K562 (cell line): ENCODE data around the gene ANKRD44. TPM values are rescaled to one million over a fixed set of nuclear protein-coding genes. Genes with fewer than 3 reads are reported as not detected.

Experiments
- ATAC-seq: fragments of 200-7000 bp; cut with Tn5 transposase; 3 replicates; pipeline ENCODE4 v1.9.1; 2020; ENCODE audit warnings: moderate library complexity
- BruUV-seq: library from RNA; stranded (reverse); fragments of 400-500 nt; replicated peaks from 2 replicates; lab custom pipeline; 2021; lab: Mats Ljungman, UMichigan
- CTCF ChIA-PET: fragments of 300-600 bp; formaldehyde crosslinking; extraction: SDS; loops from one replicate; lab custom pipeline; 2021; ENCODE audit warnings: low intra/inter-chr PET ratio; lab: Yijun Ruan, JAX
- POLR2A ChIA-PET: fragments of 300-600, 350-650 bp; sonication (Branson Sonifier 250); formaldehyde crosslinking; extraction: SDS; loops from one replicate; lab custom pipeline; 2021; ENCODE audit warnings: antibody characterized with exemption, inconsistent platforms; lab: Yijun Ruan, JAX
- DNase-seq, 4 experiments: peaks; one replicate each; pipeline versions ENCODE4 v3.0.0 to v3.0.0-alpha.2; 2011 to 2018; ENCODE audit warnings: low spot score in 3 of 4, mixed read lengths in 3 of 4; ENCODE audit errors: extremely low read depth in 1 of 4
- FAIRE-seq: peaks from 2 replicates; lab custom pipeline; 2011; peaks lifted over from hg19 to GRCh38; lab: Jason Lieb, UNC
- H2AFZ ChIP-seq: 2 replicates; pipeline ENCODE4 v1.6.0; 2011; ENCODE audit warnings: low read depth, low read length, control low read depth, inconsistent platforms
- H3K27ac ChIP-seq: fragments of 200-600 bp; 3 replicates; pipeline ENCODE4 v1.8.0; 2011; ENCODE audit warnings: low read depth, mild to moderate bottlenecking, control low read depth, inconsistent platforms, low read length, moderate library complexity, mixed read lengths; ENCODE audit errors: extremely low read depth
- H3K27me3 ChIP-seq, 2 experiments: fragments of 300-600 bp in 1 of 2; 2 replicates in 1 of 2; 3 replicates in 1 of 2; pipeline versions ENCODE4 v1.6.0 to v1.8.0; 2011; ENCODE audit warnings: inconsistent platforms in 2 of 2, low read length in 2 of 2, mild to moderate bottlenecking in 1 of 2, mixed read lengths in 1 of 2, moderate library complexity in 1 of 2; ENCODE audit not compliant: control insufficient read depth in 2 of 2, insufficient read depth in 2 of 2
- H3K36me3 ChIP-seq: fragments of 300-600 bp; 3 replicates; pipeline ENCODE4 v1.8.0; 2011; ENCODE audit warnings: mild to moderate bottlenecking, low read length, inconsistent platforms; ENCODE audit not compliant: control insufficient read depth, insufficient read depth
- H3K4me1 ChIP-seq, 2 experiments: fragments of 200-600 bp in 1 of 2; replicated peaks in 1 of 2; 2 replicates in 1 of 2; 3 replicates in 1 of 2; pipeline versions ENCODE4 v1.5.1 to v1.8.0; 2011; ENCODE audit warnings: inconsistent platforms in 2 of 2, low read length in 2 of 2, mild to moderate bottlenecking in 1 of 2, mixed read lengths in 1 of 2, moderate library complexity in 1 of 2; ENCODE audit not compliant: control insufficient read depth in 2 of 2, insufficient read depth in 2 of 2
- H3K4me2 ChIP-seq: 2 replicates; pipeline ENCODE4 v1.6.1; 2011; ENCODE audit warnings: low read length, control low read depth, inconsistent platforms, mixed read lengths; ENCODE audit not compliant: insufficient read depth
- H3K4me3 ChIP-seq: fragments of 200-600 bp; sonication (generic), shearing (Covaris generic); 2 replicates; pipeline ENCODE4 v1.5.1; 2016; ENCODE audit warnings: control low read depth, inconsistent platforms
- H3K79me2 ChIP-seq: fragments of 200-600 bp; 3 replicates; pipeline ENCODE4 v1.8.0; 2011; ENCODE audit warnings: low read length, inconsistent platforms; ENCODE audit not compliant: control insufficient read depth, insufficient read depth
- H3K9ac ChIP-seq, 2 experiments: 2 replicates each; pipeline versions ENCODE4 v1.6.0 to v1.6.1; 2011; ENCODE audit warnings: low read depth in 2 of 2, low read length in 2 of 2, control low read depth in 1 of 2, inconsistent platforms in 1 of 2, mild to moderate bottlenecking in 1 of 2, mixed read lengths in 1 of 2; ENCODE audit not compliant: insufficient read depth in 1 of 2
- H3K9me1 ChIP-seq: one replicate; pipeline ENCODE4 v1.6.0; 2011; ENCODE audit warnings: inconsistent platforms, mild to moderate bottlenecking, low read length, moderate library complexity; ENCODE audit not compliant: control insufficient read depth, insufficient read depth
- H3K9me3 ChIP-seq: replicated peaks from 2 replicates; pipeline ENCODE4 v1.5.1; 2011; ENCODE audit warnings: low read depth, low read length, inconsistent platforms; ENCODE audit not compliant: control insufficient read depth, insufficient read depth
- H4K20me1 ChIP-seq: replicated peaks from 2 replicates; pipeline ENCODE4 v1.6.1; 2011; ENCODE audit warnings: low read length, inconsistent platforms, mixed read lengths; ENCODE audit not compliant: control insufficient read depth, insufficient read depth
- CREB5 ChIP-seq: fragments of 250-450 bp; sonication (Bioruptor Pico); IDR thresholded peaks from 2 replicates; pipeline ENCODE4 v1.5.0; 2020; ENCODE audit warnings: mild to moderate bottlenecking
- ESRRB ChIP-seq: fragments of 250-450 bp; sonication (Bioruptor Pico); IDR thresholded peaks from 2 replicates; pipeline ENCODE4 v1.5.0; 2020; ENCODE audit warnings: mild to moderate bottlenecking, moderate library complexity, borderline replicate concordance
- HNRNPK ChIP-seq: fragments of 200-400 bp; formaldehyde crosslinking; IDR thresholded peaks from one replicate; pipeline ENCODE4 v1.6.1; 2018; ENCODE audit warnings: mild to moderate bottlenecking, low read depth, low read length; ENCODE audit not compliant: poor library complexity, severe bottlenecking
- RFX1 ChIP-seq: fragments of 450-650 bp; IDR thresholded peaks from 2 replicates; pipeline ENCODE4 v1.6.1; 2016; ENCODE audit warnings: mild to moderate bottlenecking, moderate library complexity
- SMARCC2 ChIP-seq: fragments of 450-650 bp; IDR thresholded peaks from 2 replicates; pipeline ENCODE4 v1.6.1; 2017; ENCODE audit warnings: antibody characterized with exemption, moderate library complexity, mild to moderate bottlenecking, low read depth
- ZKSCAN1 ChIP-seq: fragments of 150-350 bp; IDR thresholded peaks from 2 replicates; pipeline ENCODE4 v1.6.1; 2016; ENCODE audit warnings: low read depth, low read length
- ZNF436 ChIP-seq: fragments of 250-450, 450-650 bp; sonication (Bioruptor Pico); formaldehyde crosslinking; IDR thresholded peaks from 2 replicates; pipeline ENCODE4 v1.7.0; 2020; ENCODE audit warnings: mild to moderate bottlenecking
- WGBS: fragments of 100-300 bp; shearing (Covaris generic); methylation state at CpG from one replicate; pipeline ENCODE4 v1.1.6; 2016; ENCODE audit warnings: low coverage, mixed read lengths; ENCODE audit not compliant: insufficient coverage; ENCODE audit errors: missing lambda C conversion rate; 5-methylcytosine and 5-hydroxymethylcytosine counted together
- in situ Hi-C: fragments of 300-500 bp; cut with MboI; formaldehyde crosslinking; loops from 4 replicates; pipeline ENCODE4 v1.15.0; 2018; ENCODE audit warnings: inconsistent platforms, mixed read lengths
- intact Hi-C: fragments of 100-400 bp; cut with micrococcal nuclease; formaldehyde crosslinking; loops from 2 replicates; pipeline ENCODE4 v1.14.2; 2022
- polyA plus RNA-seq, 8 experiments: library from polyadenylated mRNA; depleted of rRNA in 4 of 8; stranded (reverse) in 5 of 8; unstranded in 3 of 8; fragments of >200 nt; fragmentation: Nextera tagmentation in 2 of 8; fragmentation: Illumina TruSeq in 1 of 8; extraction: Ambion mirVana in 2 of 8; extraction: Trizol in 1 of 8; gene quantifications; 2 replicates each; pipeline versions ENCODE4 v1.2.1 to v1.2.3, GENCODE V29; 2011 to 2014; ENCODE audit warnings: inconsistent platforms in 1 of 8, missing spikeins in 1 of 8
- total RNA-seq, 7 experiments: library from RNA; depleted of rRNA in 6 of 7; stranded (reverse); fragments of >200 nt in 6 of 7; fragmentation: Illumina TruSeq in 2 of 7; extraction: Trizol in 2 of 7; gene quantifications; 2 replicates each; pipeline versions ENCODE4 v1.2.1 to v1.2.3, GENCODE V29; 2011 to 2021; ENCODE audit warnings: low replicate concordance in 1 of 7
- TF ChIP-seq, protein P1 (sequence below), 2 experiments: fragments of 450-650 bp; IDR thresholded peaks; 2 replicates each; pipeline ENCODE4 v1.6.1; 2016

The ANKRD44 gene
- total and polyA plus RNA-seq, 9 of the 15 experiments (the other 6 are each of a cell fraction or from before 2014, with no cell fraction given): 0.03 to 0.64 (median 0.07) TPM; not detected in 3

GRCh38 chr2:197268786-197269584, 41.6 kb downstream of the ANKRD44 start:
- H3K79me2 ChIP-seq: no peaks in the 10 kb centered on the region
- 1% methylated on average over 6 of the region's 7 CpGs for WGBS
- no peak for DNase-seq
- no peaks in the 10 kb centered on the region for H3K9me3 ChIP-seq
- H2AFZ ChIP-seq: no peak overlapping the region
- H3K27ac ChIP-seq: no peak overlapping the region
- TF ChIP-seq ZNF436: no peak
- TF ChIP-seq RFX1: peak; percentile 31; the same call in 1 of the 2 replicates
- CTCF ChIA-PET: no interaction called here
- POLR2A ChIA-PET: no interaction called here
- no peak for ATAC-seq
- H3K4me1 ChIP-seq: no peaks in the 10 kb centered on the region
- H3K9ac ChIP-seq: no peak overlapping the region
- in situ Hi-C loops: no loop called here
- no peaks in the 10 kb centered on the region for H3K36me3 ChIP-seq
- no peaks in the 10 kb centered on the region for H3K9me1 ChIP-seq
- FAIRE-seq: no peak
- H3K4me3 ChIP-seq: no peak overlapping the region
- no peaks in the 10 kb centered on the region for H4K20me1 ChIP-seq
- peaks cover 0 to 5% of the 10 kb centered on the region in 2 experiments; a peak in 1 of 5 replicates for H3K27me3 ChIP-seq
- intact Hi-C loops: no loop called here
- BruUV-seq: no TSS peak
- no peak overlapping the region for H3K4me2 ChIP-seq

GRCh38 chr2:197266477-197266876, 44.1 kb downstream of the ANKRD44 start:
- H2AFZ ChIP-seq: no peak overlapping the region
- peaks cover 0 to 11% of the 10 kb centered on the region in 2 experiments; a peak in 1 of 5 replicates for H3K27me3 ChIP-seq
- H3K4me3 ChIP-seq: no peak overlapping the region
- no peaks in the 10 kb centered on the region for H3K9me1 ChIP-seq
- H3K27ac ChIP-seq: no peak overlapping the region
- no peaks in the 10 kb centered on the region for H3K9me3 ChIP-seq
- no peak for TF ChIP-seq CREB5
- no peak for TF ChIP-seq ESRRB
- TF ChIP-seq, protein P1, sequence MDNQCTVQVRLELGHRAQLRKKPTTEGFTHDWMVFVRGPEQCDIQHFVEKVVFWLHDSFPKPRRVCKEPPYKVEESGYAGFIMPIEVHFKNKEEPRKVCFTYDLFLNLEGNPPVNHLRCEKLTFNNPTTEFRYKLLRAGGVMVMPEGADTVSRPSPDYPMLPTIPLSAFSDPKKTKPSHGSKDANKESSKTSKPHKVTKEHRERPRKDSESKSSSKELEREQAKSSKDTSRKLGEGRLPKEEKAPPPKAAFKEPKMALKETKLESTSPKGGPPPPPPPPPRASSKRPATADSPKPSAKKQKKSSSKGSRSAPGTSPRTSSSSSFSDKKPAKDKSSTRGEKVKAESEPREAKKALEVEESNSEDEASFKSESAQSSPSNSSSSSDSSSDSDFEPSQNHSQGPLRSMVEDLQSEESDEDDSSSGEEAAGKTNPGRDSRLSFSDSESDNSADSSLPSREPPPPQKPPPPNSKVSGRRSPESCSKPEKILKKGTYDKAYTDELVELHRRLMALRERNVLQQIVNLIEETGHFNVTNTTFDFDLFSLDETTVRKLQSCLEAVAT (IDR thresholded peaks at IDR 0.05): no peak
- TF ChIP-seq SMARCC2: no peak
- no peak for TF ChIP-seq HNRNPK
- TF ChIP-seq ZKSCAN1: no peak
- TF ChIP-seq, all 486 proteins: peak for 0
- in situ Hi-C loops (no loop called here), intact Hi-C loops (no loop called here)
- H3K9ac ChIP-seq: no peak overlapping the region
- H3K4me2 ChIP-seq: no peak overlapping the region
- BruUV-seq: no TSS peak
- H4K20me1 ChIP-seq: no peaks in the 10 kb centered on the region
- no peaks in the 10 kb centered on the region for H3K4me1 ChIP-seq
- POLR2A ChIA-PET: no interaction called here
- no peak for FAIRE-seq
- WGBS: 0% methylated on average over 3 of the region's 3 CpGs
- no peak for DNase-seq
- CTCF ChIA-PET: no interaction called here
- H3K36me3 ChIP-seq: no peaks in the 10 kb centered on the region
- no peak for ATAC-seq
- no peaks in the 10 kb centered on the region for H3K79me2 ChIP-seq
